T1000 (cell line): ENCODE data around the gene ST3GAL5.
A peak's percentile ranks its signal among the peaks of the same experiment; 100 is the strongest.
"Not testable (repeated sequence)": the region's sequence is repeated elsewhere in the genome, so short reads cannot be mapped to it uniquely, and the experiment has no call there.

Experiments
- DNase-seq: peaks from one replicate; lab custom pipeline; 2025; ENCODE audit warnings: mixed read lengths; lab: John Stamatoyannopoulos, UW

ST3GAL5 gene

DNA sequence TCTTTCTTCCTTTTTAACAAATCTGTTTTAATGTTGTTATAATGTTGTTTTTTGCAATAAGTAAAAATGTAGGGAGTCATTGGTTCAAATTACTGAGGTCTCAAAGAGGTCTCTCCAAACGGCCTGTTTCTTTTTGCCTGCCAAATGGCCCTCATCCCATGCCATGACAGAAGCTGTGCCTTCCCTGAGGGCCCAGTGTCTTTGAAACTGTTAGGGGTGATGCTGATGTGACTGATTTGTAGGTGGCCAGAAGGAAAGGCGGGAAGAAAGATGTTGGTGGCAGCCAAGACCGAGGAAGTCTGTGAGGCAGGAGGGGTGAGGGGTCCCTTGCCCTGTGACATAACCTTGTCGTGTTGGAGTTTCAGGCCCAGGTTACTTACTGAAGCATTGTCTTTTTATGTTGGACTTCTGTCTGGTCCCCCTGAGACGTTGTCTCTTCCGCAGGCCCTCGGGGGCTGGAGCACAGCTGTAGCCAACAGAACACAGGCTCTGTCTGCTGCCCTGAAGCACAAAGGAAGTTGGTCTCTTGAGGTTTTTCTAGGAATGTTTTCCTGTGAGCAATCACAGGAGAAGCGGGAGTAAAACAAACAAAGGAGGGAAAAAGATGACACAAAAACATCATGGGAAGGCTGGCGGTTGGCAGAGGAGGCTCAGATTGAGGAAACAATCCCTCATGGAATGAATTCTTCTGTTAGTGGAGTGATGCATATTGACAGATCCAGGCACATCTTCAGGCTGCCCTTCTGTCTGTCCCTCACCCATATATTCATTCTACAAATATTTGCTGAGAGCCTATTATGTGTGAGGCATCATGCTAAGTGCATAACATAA, 4.9 kb upstream of the ST3GAL5 start:
- peak; percentile 61 for DNase-seq

DNA sequence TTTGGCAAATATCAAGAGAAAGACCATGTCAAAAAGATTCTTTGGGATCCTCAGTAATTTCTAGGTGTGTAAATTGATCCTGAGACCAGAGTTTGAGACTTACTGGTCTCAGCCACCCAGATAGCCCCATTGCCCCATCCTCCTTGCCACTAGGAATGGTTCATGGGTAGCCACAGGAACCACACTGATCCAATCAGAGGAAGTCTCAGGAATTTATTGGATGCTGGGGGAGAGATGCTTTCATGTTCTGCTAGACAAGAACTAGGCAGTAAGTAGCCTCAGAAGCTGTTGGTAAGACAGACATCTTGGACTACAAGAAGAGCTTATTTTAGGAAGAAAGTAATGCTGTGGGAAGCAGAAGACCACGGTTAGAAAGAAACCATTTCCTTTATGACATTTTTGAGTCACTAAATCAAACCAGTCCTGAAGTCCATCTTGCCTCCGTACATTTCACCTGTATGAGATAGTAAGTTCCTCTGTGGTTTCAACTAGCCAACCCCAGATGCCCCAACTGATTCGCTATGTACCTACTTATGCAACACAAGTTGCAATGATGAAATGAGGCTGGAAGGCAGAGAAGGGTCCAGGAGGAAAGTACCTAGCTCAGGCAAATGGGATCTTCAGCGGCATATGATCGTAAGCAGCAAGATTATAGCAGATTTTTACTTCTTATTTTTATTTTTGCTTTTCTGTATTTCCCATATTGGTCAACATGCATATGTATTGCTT, 3.6 kb upstream of the ST3GAL5 start:
- no peak for DNase-seq

DNA sequence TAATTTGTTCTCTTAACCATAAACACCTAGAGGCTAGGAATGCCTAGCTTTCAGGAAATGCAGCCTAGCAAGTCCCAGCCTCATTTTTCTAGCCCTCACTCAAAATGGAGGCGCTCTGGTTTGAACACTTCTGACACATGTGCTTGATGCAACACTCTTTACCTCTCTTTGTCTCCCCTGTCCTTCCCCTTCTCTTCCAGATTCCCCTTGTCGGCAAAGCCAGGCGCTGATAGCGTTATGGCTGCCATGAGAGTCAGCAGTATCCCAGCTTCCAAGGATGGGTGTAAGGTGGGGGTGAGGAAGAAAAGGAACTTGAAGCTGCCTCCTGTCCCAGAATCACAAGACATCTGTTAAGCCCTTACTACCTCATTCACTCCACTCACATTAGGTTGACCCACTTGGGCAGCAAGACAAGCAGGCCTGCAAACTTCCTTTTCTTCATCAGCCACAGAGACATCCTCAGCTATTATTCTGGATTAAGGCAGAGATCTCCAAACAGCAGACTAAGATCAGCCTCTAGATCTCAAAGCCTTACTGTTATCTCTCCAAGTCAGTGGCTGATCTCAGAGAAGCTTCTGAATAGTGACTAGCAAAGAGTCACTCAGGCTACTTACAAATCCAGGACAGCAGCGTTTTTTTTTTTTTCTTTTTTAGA, 1.9 kb upstream of the ST3GAL5 start:
- no peak for DNase-seq

DNA sequence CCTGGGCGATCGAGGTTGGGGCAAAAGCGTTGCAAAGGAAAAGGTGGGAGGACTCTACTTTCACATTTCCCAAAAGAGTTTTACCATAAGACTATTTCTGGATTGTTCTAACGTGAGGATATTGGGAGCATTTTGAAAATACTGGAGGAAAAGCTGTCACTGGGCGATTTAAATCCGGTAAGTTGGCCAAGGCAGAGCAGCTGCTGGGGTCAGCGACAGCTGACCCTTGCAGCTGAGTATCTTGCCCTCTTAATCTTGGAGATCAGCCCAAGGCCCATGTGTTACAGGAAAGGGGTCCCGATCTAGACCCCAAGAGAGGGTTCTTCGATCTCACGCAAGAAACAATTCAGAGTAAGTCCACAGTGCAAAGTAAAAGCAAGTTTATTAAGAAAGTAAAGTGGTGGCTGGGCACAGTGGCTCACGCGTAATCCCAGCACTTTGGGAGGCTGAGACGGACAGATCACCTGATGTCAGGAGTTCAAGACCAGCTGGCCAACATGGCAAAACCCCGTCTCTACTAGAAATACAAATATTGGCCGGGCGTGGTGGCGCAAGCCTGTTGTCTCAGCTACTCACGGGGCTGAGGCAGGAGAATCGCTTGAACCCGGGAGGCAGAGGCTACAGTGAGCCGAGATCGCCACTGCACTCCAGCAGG, 964 bp upstream of the ST3GAL5 start:
- DNase-seq, result no peak

DNA sequence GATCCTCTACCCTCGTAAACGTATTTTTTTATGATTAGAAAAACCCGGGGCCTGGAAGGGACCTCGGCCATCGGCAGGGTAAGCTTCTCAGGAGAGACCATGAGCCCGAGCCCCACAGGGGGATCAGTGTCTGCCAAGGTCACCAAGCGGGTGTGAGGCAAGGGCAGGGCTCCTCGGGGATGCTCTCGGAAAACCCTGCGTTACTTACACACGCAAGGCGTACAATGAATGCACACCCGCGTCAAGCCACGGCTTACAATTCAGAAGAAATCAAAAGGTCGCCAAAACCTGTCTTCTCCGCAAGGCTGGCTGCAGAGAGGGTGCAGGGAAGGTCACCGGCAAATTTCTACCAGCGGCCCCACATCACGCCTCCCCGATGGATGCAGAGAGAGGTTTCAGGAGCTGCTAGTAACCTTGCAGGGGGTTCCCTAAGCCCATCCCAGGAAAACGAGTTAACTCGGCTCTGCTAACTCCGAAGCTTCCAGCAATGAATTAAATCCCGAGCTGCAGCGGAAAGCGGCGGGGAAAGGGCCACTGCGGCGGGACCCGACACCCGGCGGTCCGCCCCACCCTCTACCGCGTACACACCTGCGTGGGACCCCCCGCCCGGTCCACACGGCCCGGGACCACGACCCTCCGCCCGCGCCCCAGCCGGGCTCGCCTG, 638 bp downstream of the ST3GAL5 start:
- no peak for DNase-seq

DNA sequence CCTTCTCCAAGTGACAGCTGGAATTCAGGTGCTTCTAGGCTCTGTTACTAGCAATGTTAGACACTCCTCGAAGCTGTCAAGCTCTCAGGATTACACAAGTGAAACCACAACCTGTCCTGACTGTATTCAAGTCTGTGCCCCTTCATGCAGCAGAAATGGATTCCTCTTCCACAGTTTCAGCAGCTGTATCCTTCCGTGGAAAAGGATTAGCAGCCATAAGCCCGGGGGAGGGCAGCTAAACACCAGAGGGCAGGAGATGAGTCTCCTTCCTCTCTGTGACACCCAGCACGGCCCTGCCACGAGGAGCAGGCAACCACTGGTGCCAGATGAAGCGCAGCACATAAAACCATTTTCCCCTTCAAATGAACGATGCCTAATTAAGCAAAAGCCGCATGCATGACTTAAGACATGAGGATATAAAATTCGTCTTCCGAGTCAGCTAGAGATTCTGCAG, 1.2 kb downstream of the ST3GAL5 start:
- DNase-seq, result no peak

DNA sequence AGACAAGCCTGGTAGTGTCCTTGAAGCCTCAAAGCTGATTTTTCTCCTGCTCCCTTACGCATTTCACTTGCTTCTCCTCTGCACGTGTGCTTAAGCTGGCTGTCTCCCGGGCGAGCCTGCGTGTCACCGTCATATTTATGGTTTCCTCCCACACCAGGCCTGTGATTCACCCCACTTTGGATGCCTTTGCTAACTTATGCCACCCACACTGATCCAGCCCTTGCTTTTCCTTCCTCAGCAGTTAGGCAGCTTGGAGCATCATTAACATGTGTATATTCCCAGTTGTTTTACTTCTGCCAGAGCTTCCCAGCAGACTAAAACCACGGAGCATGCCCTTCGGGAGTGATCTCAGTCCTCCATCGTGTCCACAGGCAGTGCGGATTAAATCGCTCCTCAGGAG, 2.2 kb downstream of the ST3GAL5 start:
- peak; percentile 66 for DNase-seq

DNA sequence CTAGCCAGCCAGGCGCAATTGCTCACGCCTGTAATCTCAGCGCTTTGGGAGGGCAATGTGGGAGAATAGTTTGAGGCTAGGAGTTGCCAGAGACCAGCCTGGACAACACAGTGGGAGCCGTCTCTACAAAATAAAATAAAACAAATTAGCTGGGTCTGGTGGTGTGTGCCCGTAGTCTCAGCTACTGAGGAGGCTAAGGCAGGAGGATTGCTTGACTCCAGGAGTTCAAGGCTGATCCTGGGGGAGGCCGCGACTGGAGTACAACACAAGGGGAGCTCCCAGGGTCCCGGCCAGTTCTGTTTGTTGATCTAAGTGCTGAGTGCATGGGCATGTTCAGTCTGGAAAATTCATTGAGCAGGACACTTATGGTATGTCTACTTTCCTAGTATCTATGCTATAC, 2.6 kb downstream of the ST3GAL5 start:
- DNase-seq, result no peak

DNA sequence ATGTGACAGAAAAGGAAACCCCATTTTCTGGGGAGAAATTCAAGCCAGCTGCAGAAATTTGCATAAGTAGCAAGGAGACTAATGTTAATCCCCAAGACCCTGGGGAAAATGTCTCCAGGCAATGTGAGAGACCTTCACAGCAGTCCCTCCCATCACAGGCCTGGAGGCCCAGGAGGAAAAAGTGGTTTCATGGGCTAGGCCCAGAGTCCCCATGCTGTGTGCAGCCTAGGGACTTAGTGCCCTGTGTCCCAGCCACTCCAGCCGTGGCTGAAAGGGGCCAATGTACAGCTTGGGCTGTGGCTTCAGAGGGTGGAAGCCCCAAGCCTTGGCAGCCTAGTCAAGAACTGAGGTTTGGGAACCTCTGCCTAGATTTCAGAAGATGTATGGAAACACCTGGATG, 7.0 kb downstream of the ST3GAL5 start:
- not testable (repeated sequence) for DNase-seq

DNA sequence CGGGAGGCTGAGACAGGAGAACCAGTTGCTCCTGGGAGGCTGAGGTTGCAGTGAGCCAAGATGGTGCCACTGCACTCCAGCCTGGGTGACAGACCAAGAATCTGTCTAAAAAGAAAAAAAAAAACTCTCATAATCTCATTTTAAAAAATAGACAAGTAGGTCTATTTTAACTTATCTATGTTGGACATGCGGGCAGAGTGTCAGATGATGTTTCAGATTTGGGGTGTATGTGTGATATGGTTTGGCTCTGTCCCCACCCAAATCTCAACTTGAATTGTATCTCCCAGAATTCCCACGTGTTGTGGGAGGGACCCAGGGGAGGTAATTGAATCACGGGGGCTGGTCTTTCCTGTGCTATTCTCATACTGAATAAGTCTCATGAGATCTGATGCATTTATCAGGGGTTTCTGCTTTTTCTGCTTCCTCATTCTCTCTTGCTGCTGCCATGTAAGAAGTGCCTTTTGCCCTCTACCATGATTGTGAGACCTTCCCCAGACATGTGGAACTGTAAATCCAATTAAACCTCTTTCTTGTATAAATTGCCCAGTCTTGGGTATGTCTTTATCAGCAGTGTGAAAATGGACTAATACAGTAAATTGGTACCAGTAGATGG, 8.0 kb downstream of the ST3GAL5 start:
- DNase-seq, result not testable (repeated sequence)

DNA sequence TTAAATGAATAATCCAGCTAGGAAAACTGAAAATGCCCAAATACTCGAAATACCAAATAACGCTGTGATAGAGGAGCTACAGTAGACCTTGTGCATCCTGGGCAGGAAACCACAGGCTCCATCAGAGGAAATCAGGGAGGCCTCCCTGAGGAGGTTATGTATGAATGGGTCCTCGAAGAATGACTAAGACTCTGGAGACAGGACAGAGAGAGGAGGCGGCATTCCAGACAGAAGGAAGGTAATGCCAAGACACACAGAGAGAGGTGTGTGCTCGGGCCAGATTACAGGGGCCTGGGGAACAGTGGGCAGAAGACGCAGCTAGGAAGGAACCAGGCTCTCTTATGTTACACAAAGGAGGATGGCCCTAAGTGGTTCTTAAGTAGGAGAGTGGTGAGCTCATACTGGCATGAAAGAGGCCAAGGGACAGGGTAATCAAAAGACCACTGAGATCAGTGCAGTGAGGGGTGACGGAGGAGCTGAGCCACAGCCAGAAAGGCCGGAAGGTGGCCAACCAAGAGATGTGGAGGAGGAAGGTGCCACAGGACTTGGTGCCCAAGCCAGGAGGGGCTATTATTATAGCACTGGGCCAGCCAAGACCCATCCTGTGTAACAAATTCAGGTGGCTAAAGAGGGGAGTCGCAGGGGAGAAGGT, 9.9 kb downstream of the ST3GAL5 start:
- DNase-seq, result no peak

DNA sequence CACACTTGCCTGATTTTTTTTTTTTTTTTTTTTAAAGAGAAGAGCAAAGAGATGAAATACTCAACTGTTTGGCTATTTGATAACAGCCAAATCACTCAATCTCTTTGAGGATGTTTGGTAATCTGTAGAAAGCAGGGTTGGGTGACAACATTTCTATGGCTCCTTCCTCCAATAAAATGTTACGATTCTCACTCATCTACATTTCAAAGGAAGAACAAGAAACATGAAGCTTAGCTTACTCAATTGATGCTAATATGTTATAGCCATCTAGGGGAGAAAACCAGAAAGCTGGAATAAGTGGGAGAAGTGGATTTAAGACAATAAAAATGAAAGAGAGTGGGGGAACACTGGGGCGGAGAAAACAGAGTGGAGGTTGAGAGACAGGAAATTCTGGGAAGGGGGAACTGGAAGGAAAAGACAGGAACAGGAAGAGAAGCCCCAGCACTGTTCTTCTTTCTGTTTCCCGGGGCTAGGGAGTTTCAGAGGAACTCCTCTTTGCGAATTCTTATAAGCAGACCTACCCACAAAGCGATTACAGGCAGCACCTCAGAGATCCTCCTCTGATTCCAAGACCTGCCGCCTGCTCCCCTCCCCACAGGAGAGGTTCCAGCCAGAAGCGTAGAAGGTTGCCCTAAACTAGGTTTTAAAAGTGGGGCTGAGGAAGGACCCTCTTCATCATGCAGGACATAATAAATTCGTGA, 13.3 kb downstream of the ST3GAL5 start:
- DNase-seq, result no peak

DNA sequence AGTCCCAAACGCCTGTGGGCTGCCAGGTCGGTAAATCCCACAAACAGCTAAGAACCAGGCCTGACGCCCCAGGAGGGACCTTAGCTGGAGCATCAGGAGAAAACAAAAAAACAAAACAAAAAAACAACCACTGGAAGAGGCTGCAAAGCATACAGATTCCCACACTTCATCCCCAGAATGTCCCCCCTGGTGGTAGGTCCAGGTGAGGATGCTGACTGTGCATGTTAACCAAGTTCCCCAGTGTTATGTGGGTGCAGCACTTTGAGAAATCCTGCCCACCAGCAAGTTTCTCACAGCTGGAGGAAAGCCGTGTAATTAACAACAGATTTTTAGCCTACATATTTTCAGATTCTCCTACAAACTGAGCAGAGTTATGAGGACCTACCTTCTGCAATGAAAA, 15.1 kb downstream of the ST3GAL5 start:
- DNase-seq, result no peak

DNA sequence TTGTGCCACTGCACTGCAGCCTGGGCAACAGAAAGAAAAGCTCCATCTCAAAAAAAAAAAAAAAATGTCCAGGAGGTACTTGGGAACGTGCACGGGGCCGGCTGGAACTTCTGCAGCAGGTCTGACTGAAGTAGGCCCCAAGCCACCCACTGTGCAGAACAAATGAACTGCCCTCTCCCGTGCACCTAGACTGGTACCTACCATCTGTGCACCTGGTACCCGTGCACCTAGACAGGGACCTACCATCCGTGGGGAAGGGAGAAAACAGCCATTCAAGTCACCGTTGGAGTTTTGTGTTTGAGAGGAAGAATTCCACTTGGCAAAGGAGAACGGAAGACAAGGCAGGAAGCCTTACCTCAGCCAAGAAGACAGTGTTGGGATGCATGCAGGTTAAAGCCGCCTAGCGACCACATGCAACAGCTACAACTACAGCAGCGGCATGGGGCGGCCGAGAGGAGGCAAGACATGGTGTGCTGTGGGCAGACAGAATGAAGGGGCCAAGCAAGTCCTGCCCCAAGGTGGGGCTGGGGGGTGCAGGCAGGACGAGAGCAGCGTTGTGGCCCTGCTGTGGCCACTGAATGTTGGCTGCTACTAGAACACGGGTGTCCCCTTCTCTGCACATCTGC, 16.1 kb downstream of the ST3GAL5 start:
- no peak for DNase-seq

DNA sequence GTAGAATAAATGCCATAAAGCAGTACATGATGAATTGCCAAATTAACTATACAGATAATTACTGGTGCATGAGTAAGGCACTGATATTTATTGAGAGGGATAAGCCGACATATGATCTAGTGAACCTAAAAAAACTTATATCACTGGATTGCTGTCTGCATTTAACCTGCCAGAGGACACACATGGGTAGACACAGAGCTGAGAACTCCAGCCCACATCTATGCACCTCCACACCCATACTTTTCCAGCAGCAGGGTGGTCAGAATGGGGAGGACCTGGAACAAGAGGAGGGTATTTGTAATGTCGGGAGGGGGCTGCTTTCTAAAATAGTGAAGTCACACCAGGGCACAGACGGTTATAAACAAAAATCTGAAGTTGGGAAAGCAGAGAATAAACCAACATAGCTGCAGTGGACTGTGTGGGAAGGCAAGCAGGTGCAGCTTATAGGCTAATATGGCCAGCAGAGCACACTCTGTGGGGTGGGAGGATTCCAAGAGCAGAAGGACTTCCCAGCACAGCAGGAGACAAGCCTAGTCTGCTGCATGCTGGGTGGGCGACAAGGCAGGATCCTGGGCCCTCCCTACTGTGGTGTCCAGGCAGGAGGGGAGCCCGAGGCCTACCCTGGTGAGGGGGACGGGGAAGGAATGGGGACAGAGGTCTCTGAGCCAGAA, 17.2 kb downstream of the ST3GAL5 start:
- DNase-seq, result no peak

DNA sequence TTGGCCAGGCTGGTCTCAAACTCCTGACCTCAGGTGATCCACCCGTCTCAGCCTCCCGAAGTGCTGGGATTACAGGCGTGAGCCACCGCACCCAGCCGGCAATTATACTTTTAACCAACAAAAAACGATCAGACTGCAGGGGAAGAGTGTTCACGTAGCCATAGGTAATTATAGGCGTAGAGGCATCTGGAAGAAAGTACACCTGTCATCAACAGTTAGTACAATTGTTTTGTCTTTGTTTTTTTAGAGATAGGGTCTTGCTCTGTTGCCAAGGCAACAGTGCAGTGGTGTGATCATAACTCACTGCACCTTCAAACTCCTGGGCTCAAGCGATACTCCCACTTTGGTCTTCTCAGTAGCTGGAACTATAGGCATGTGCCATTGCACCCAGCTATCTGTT, 20.0 kb downstream of the ST3GAL5 start:
- no peak for DNase-seq

DNA sequence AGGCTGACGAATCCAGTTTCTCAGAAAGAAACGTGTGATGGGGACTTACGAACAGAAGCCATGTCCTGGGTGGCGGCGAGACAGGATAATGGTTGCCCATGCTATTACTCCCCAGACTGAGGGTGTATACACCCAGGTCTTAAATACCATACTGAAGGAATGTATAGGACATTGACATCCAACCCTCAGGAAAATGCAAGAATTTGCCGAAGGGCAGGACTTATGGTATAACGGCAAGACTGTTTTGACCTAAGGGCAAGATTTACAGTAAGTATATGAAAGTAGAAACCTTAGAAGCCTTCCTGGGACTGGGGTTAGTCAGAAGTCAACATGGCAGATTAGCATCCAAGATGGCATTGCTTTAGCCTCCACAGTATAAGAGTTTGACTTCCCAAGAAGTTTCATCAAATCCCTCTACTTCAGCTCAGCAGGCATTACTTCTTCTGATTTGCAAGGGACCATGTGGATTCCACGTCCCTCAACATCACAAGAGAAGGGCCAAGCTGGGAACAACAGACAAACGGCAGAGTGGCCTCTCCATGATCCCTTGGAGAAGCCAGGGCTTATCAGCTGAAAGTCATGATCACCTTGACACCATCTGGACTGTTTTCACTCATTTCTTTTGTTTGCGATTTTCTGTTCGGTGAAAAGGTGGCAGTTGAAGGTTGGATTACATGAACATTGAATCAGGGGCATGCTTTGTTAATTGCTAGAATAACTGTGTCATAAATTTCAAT, 21.1 kb downstream of the ST3GAL5 start:
- DNase-seq, result no peak

DNA sequence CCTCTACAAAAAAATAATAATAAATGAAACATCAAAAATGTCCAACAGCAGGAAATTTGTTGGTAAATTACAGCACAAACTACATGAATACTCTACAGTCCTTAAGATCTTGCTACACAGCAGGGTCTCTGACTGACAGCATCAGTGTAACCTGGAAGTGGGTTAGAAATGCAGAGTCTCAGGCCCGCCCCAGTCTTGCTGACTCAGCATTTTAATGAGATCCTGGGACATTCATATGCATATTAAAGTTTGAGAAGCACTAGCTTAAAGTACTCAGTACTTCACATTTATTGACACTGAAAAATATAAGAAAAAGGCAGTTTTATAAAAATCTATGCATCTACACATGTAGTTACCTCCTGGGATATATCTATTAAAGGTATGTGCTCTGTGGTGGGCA, 21.7 kb downstream of the ST3GAL5 start:
- DNase-seq, result no peak
